RPMI8226 (cell line): ENCODE measurements around the gene SLC22A4.

ENCODE experiments used
- DNase-seq: peaks from one replicate; pipeline ENCODE4 v3.0.0-alpha.2; 2015

The SLC22A4 gene

GRCh38 chr5:132262882-132263547 lies 31.2 kb upstream of the SLC22A4 start:
- no peak for DNase-seq

- DNase-seq = no peak
These were observed 30.5 kb upstream of the SLC22A4 start for GRCh38 chr5:132263548-132264261.

GRCh38 chr5:132264546-132265335 lies 29.5 kb upstream of the SLC22A4 start:
- no peak for DNase-seq

GRCh38 chr5:132265336-132266030 lies 28.7 kb upstream of the SLC22A4 start:
- no peak for DNase-seq

GRCh38 chr5:132266031-132266835 lies 28.0 kb upstream of the SLC22A4 start:
- DNase-seq = no peak

GRCh38 chr5:132266836-132267160 lies 27.4 kb upstream of the SLC22A4 start:
- no peak for DNase-seq

- DNase-seq = no peak
These were observed 26.9 kb upstream of the SLC22A4 start for GRCh38 chr5:132267166-132267739.

GRCh38 chr5:132267931-132268768 lies 26.0 kb upstream of the SLC22A4 start:
- no peak for DNase-seq

GRCh38 chr5:132268769-132269551 lies 25.2 kb upstream of the SLC22A4 start:
- DNase-seq = no peak

- DNase-seq = no peak
These were observed 24.4 kb upstream of the SLC22A4 start for GRCh38 chr5:132269635-132270334.

- DNase-seq = no peak
These were observed 23.9 kb upstream of the SLC22A4 start for GRCh38 chr5:132270335-132270665.

GRCh38 chr5:132270706-132271105 lies 23.5 kb upstream of the SLC22A4 start:
- no peak for DNase-seq

GRCh38 chr5:132271251-132272246 lies 22.6 kb upstream of the SLC22A4 start:
- DNase-seq = peak; percentile 31

GRCh38 chr5:132272311-132273210 lies 21.6 kb upstream of the SLC22A4 start:
- peak; percentile 67 for DNase-seq

GRCh38 chr5:132273631-132274030 lies 20.6 kb upstream of the SLC22A4 start:
- DNase-seq = no peak

- no peak for DNase-seq
These were observed 20.0 kb upstream of the SLC22A4 start for GRCh38 chr5:132274050-132274792.
